Trophoblast cell (in vitro differentiated cells and primary cell): Measurements from ENCODE around the gene IPO9.

ENCODE experiments used
- DNase-seq, 2 donors: peaks; one replicate each; pipeline ENCODE4 v3.0.0-alpha.2; 2016
- H2AFZ ChIP-seq: 2 replicates; pipeline ENCODE4 v1.6.1; 2013; ENCODE audit warnings: low read length, moderate library complexity, mild to moderate bottlenecking; ENCODE audit not compliant: insufficient read depth, poor library complexity
- H2AK5ac ChIP-seq: 2 replicates; pipeline ENCODE4 v1.6.1; 2013; ENCODE audit warnings: mild to moderate bottlenecking, low read length
- H2BK120ac ChIP-seq: 2 replicates; pipeline ENCODE4 v1.6.1; 2013; ENCODE audit warnings: low read length, mild to moderate bottlenecking, moderate library complexity; ENCODE audit not compliant: insufficient read depth, poor library complexity
- H2BK12ac ChIP-seq: 2 replicates; pipeline ENCODE4 v1.6.1; 2013; ENCODE audit warnings: mild to moderate bottlenecking, low read length, moderate library complexity
- H2BK5ac ChIP-seq: 2 replicates; pipeline ENCODE4 v1.6.1; 2013; ENCODE audit warnings: low read length, low read depth, moderate library complexity, mild to moderate bottlenecking; ENCODE audit not compliant: poor library complexity
- H3K14ac ChIP-seq: 2 replicates; pipeline ENCODE4 v1.6.1; 2013; ENCODE audit warnings: mild to moderate bottlenecking, low read length
- H3K18ac ChIP-seq: 2 replicates; pipeline ENCODE4 v1.6.1; 2013; ENCODE audit warnings: mild to moderate bottlenecking, low read length
- H3K23ac ChIP-seq: 2 replicates; pipeline ENCODE4 v1.6.1; 2013; ENCODE audit warnings: low read length
- H3K27ac ChIP-seq: 2 replicates; pipeline ENCODE4 v1.5.1; 2013; ENCODE audit warnings: low read depth, mild to moderate bottlenecking, inconsistent platforms, low read length, moderate library complexity
- H3K27me3 ChIP-seq: 2 replicates; pipeline ENCODE4 v1.6.1; 2013; ENCODE audit warnings: inconsistent platforms, mild to moderate bottlenecking, low read length, moderate library complexity; ENCODE audit not compliant: insufficient read depth
- H3K36me3 ChIP-seq, 2 experiments: 1 replicate in 1 of 2; 2 replicates in 1 of 2; pipeline ENCODE4 v1.6.1; 2013; ENCODE audit warnings: low read length in 2 of 2, mild to moderate bottlenecking in 2 of 2, moderate library complexity in 1 of 2; ENCODE audit not compliant: insufficient read depth in 2 of 2, control insufficient read depth in 1 of 2
- H3K4ac ChIP-seq: 2 replicates; pipeline ENCODE4 v1.6.1; 2013; ENCODE audit warnings: low read depth, mild to moderate bottlenecking, low read length, moderate library complexity
- H3K4me1 ChIP-seq, 2 experiments: 1 replicate in 1 of 2; 2 replicates in 1 of 2; pipeline ENCODE4 v1.6.1; 2013; ENCODE audit warnings: low read length in 2 of 2, mild to moderate bottlenecking in 2 of 2, moderate library complexity in 1 of 2; ENCODE audit not compliant: insufficient read depth in 2 of 2, control insufficient read depth in 1 of 2
- H3K4me2 ChIP-seq: 2 replicates; pipeline ENCODE4 v1.6.1; 2013; ENCODE audit warnings: inconsistent platforms, mild to moderate bottlenecking, low read length, moderate library complexity
- H3K4me3 ChIP-seq: 2 replicates; pipeline ENCODE4 v1.5.1; 2013; ENCODE audit warnings: mild to moderate bottlenecking, low read depth, low read length, inconsistent platforms
- H3K79me1 ChIP-seq: one replicate; pipeline ENCODE4 v1.6.1; 2013; ENCODE audit warnings: low read length
- H3K79me2 ChIP-seq: 2 replicates; pipeline ENCODE4 v1.6.1; 2013; ENCODE audit warnings: low read length, mild to moderate bottlenecking; ENCODE audit not compliant: control insufficient read depth, insufficient read depth, poor library complexity
- H3K9ac ChIP-seq: 2 replicates; pipeline ENCODE4 v1.6.1; 2013; ENCODE audit warnings: mild to moderate bottlenecking, low read length
- H3K9me3 ChIP-seq: 2 replicates; pipeline ENCODE4 v1.6.1; 2013; ENCODE audit warnings: low read depth, mild to moderate bottlenecking, control low read depth, inconsistent platforms, low read length; ENCODE audit not compliant: insufficient read depth
- H4K12ac ChIP-seq: 2 replicates; pipeline ENCODE4 v1.6.1; 2013; ENCODE audit warnings: low read depth, mild to moderate bottlenecking, low read length, moderate library complexity
- H4K8ac ChIP-seq: 2 replicates; pipeline ENCODE4 v1.6.1; 2013; ENCODE audit warnings: low read depth, mild to moderate bottlenecking, low read length, moderate library complexity
- H4K91ac ChIP-seq: one replicate; pipeline ENCODE4 v1.6.1; 2013; ENCODE audit warnings: low read depth, mild to moderate bottlenecking, low read length, moderate library complexity
- WGBS: extraction: QIAGEN DNeasy Blood & Tissue Kit; methylation state at CpG from one replicate; pipeline ENCODE4 v1.1.7; 2013; ENCODE audit warnings: missing lambda C conversion rate; ENCODE audit not compliant: insufficient read length, insufficient coverage; ENCODE audit errors: extremely low coverage; 5-methylcytosine and 5-hydroxymethylcytosine counted together

The IPO9 gene

GRCh38 chr1:201890806-201891450, 62.0 kb downstream of the IPO9 start:
- H2AK5ac ChIP-seq = no peak overlapping the region
- no peak overlapping the region for H3K4me3 ChIP-seq
- no peak overlapping the region for H3K23ac ChIP-seq
- H3K9me3 ChIP-seq = no peaks in the 10 kb centered on the region
- peaks cover 5% of the 10 kb centered on the region for H3K27me3 ChIP-seq
- peaks cover 8% of the 10 kb centered on the region for H3K79me1 ChIP-seq
- no peak overlapping the region for H4K91ac ChIP-seq
- no peak overlapping the region for H3K4ac ChIP-seq
- no peak overlapping the region for H2AFZ ChIP-seq
- no CpG with 5 or more reads among the region's 3 CpGs for WGBS
- H3K18ac ChIP-seq = no peak overlapping the region
- peaks cover 4% of the 10 kb centered on the region for H3K79me2 ChIP-seq
- no peak overlapping the region for H4K8ac ChIP-seq
- H2BK12ac ChIP-seq = no peak overlapping the region
- no peak overlapping the region for H3K4me2 ChIP-seq
- no peak overlapping the region for H2BK5ac ChIP-seq
- H3K14ac ChIP-seq = no peak overlapping the region
- H2BK120ac ChIP-seq = no peak overlapping the region
- no peak overlapping the region for H4K12ac ChIP-seq
- peaks cover 2% of the 10 kb centered on the region in 2 experiments for H3K36me3 ChIP-seq
- no peak for DNase-seq
- no peak overlapping the region for H3K9ac ChIP-seq
- H3K27ac ChIP-seq = no peak overlapping the region
- peaks cover 13 to 14% of the 10 kb centered on the region in 2 experiments for H3K4me1 ChIP-seq

- Histone ChIP-seq H4K8ac (no peak overlapping the region), H3K27ac (no peak overlapping the region), H3K14ac (no peak overlapping the region), H2AFZ (no peak overlapping the region), H3K4me2 (no peak overlapping the region), H3K9me3 (no peaks in the 10 kb centered on the region), H3K79me2 (peaks cover 4% of the 10 kb centered on the region), H3K4me3 (no peak overlapping the region), H3K79me1 (peaks cover 8% of the 10 kb centered on the region), H3K23ac (no peak overlapping the region), H4K91ac (no peak overlapping the region), H4K12ac (no peak overlapping the region), H2BK5ac (no peak overlapping the region), H3K4ac (no peak overlapping the region), H3K36me3 (peaks cover 2% of the 10 kb centered on the region in 2 experiments), H3K9ac (no peak overlapping the region), H3K4me1 (peaks cover 11 to 13% of the 10 kb centered on the region in 2 experiments), H2BK12ac (no peak overlapping the region), H2BK120ac (no peak overlapping the region), H3K27me3 (peaks cover 5% of the 10 kb centered on the region), H2AK5ac (no peak overlapping the region), H3K18ac (no peak overlapping the region)
- no CpG with 5 or more reads among the region's 5 CpGs for WGBS
- no peak for DNase-seq
These were observed 62.6 kb downstream of the IPO9 start for GRCh38 chr1:201891451-201892045.

GRCh38 chr1:201892211-201892610, 63.3 kb downstream of the IPO9 start:
- no CpG with 5 or more reads among the region's 6 CpGs for WGBS
- H3K79me1 ChIP-seq = peaks cover 8% of the 10 kb centered on the region
- no peak overlapping the region for H3K4ac ChIP-seq
- peaks cover 5% of the 10 kb centered on the region for H3K27me3 ChIP-seq
- no peak overlapping the region for H4K12ac ChIP-seq
- no peak overlapping the region for H3K4me3 ChIP-seq
- H3K4me2 ChIP-seq = no peak overlapping the region
- H3K36me3 ChIP-seq = peaks cover 2% of the 10 kb centered on the region in 2 experiments
- H4K8ac ChIP-seq = no peak overlapping the region
- H3K79me2 ChIP-seq = peaks cover 4% of the 10 kb centered on the region
- no peaks in the 10 kb centered on the region for H3K9me3 ChIP-seq
- H3K18ac ChIP-seq = no peak overlapping the region
- no peak overlapping the region for H4K91ac ChIP-seq
- peaks cover 10 to 11% of the 10 kb centered on the region in 2 experiments for H3K4me1 ChIP-seq
- DNase-seq = no peak
- no peak overlapping the region for H2BK5ac ChIP-seq
- H2BK120ac ChIP-seq = no peak overlapping the region
- no peak overlapping the region for H2BK12ac ChIP-seq
- no peak overlapping the region for H3K23ac ChIP-seq
- no peak overlapping the region for H3K14ac ChIP-seq
- no peak overlapping the region for H3K9ac ChIP-seq
- no peak overlapping the region for H3K27ac ChIP-seq
- H2AFZ ChIP-seq = no peak overlapping the region
- no peak overlapping the region for H2AK5ac ChIP-seq

- Histone ChIP-seq H3K79me2 (peaks cover 4% of the 10 kb centered on the region), H3K27me3 (peaks cover 5% of the 10 kb centered on the region), H3K4ac (no peak overlapping the region), H3K9me3 (no peaks in the 10 kb centered on the region), H4K12ac (no peak overlapping the region), H3K14ac (no peak overlapping the region), H2BK5ac (no peak overlapping the region), H3K4me1 (peaks cover 6 to 8% of the 10 kb centered on the region in 2 experiments), H3K27ac (no peak overlapping the region), H2AFZ (no peak overlapping the region), H3K23ac (no peak overlapping the region), H2BK12ac (no peak overlapping the region), H3K79me1 (peaks cover 7% of the 10 kb centered on the region), H3K4me3 (no peak overlapping the region), H4K91ac (no peak overlapping the region), H3K4me2 (no peak overlapping the region), H2BK120ac (no peak overlapping the region), H3K36me3 (peaks cover 2 to 3% of the 10 kb centered on the region in 2 experiments), H3K18ac (no peak overlapping the region), H3K9ac (no peak overlapping the region), H2AK5ac (no peak overlapping the region), H4K8ac (no peak overlapping the region)
- WGBS = no CpG with 5 or more reads among the region's 3 CpGs
- no peak for DNase-seq
These were observed 64.5 kb downstream of the IPO9 start for GRCh38 chr1:201893431-201893830.
